K562 (cell line): ENCODE measurements around the gene COG2. TPM values are rescaled to one million over a fixed set of nuclear protein-coding genes. Genes with fewer than 3 reads are reported as not detected.

ENCODE experiments used
- ATAC-seq: fragments of 200-7000 bp; cut with Tn5 transposase; 3 replicates; pipeline ENCODE4 v1.9.1; 2020; ENCODE audit warnings: moderate library complexity
- BruUV-seq: library from RNA; stranded (reverse); fragments of 400-500 nt; replicated peaks from 2 replicates; lab custom pipeline; 2021; lab: Mats Ljungman, UMichigan
- CTCF ChIA-PET: fragments of 300-600 bp; formaldehyde crosslinking; extraction: SDS; loops from one replicate; lab custom pipeline; 2021; ENCODE audit warnings: low intra/inter-chr PET ratio; lab: Yijun Ruan, JAX
- POLR2A ChIA-PET: fragments of 300-600, 350-650 bp; sonication (Branson Sonifier 250); formaldehyde crosslinking; extraction: SDS; loops from one replicate; lab custom pipeline; 2021; ENCODE audit warnings: antibody characterized with exemption, inconsistent platforms; lab: Yijun Ruan, JAX
- DNase-seq, 4 experiments: peaks; one replicate each; pipeline versions ENCODE4 v3.0.0 to v3.0.0-alpha.2; 2011 to 2018; ENCODE audit warnings: low spot score in 3 of 4, mixed read lengths in 3 of 4; ENCODE audit errors: extremely low read depth in 1 of 4
- FAIRE-seq: peaks from 2 replicates; lab custom pipeline; 2011; peaks lifted over from hg19 to GRCh38; lab: Jason Lieb, UNC
- H2AFZ ChIP-seq: 2 replicates; pipeline ENCODE4 v1.6.0; 2011; ENCODE audit warnings: low read depth, low read length, control low read depth, inconsistent platforms
- H3K27ac ChIP-seq: fragments of 200-600 bp; 3 replicates; pipeline ENCODE4 v1.8.0; 2011; ENCODE audit warnings: low read depth, mild to moderate bottlenecking, control low read depth, inconsistent platforms, low read length, moderate library complexity, mixed read lengths; ENCODE audit errors: extremely low read depth
- H3K27me3 ChIP-seq, 2 experiments: fragments of 300-600 bp in 1 of 2; 2 replicates in 1 of 2; 3 replicates in 1 of 2; pipeline versions ENCODE4 v1.6.0 to v1.8.0; 2011; ENCODE audit warnings: inconsistent platforms in 2 of 2, low read length in 2 of 2, mild to moderate bottlenecking in 1 of 2, mixed read lengths in 1 of 2, moderate library complexity in 1 of 2; ENCODE audit not compliant: control insufficient read depth in 2 of 2, insufficient read depth in 2 of 2
- H3K36me3 ChIP-seq: fragments of 300-600 bp; 3 replicates; pipeline ENCODE4 v1.8.0; 2011; ENCODE audit warnings: mild to moderate bottlenecking, low read length, inconsistent platforms; ENCODE audit not compliant: control insufficient read depth, insufficient read depth
- H3K4me1 ChIP-seq, 2 experiments: fragments of 200-600 bp in 1 of 2; replicated peaks in 1 of 2; 2 replicates in 1 of 2; 3 replicates in 1 of 2; pipeline versions ENCODE4 v1.5.1 to v1.8.0; 2011; ENCODE audit warnings: inconsistent platforms in 2 of 2, low read length in 2 of 2, mild to moderate bottlenecking in 1 of 2, mixed read lengths in 1 of 2, moderate library complexity in 1 of 2; ENCODE audit not compliant: control insufficient read depth in 2 of 2, insufficient read depth in 2 of 2
- H3K4me2 ChIP-seq: 2 replicates; pipeline ENCODE4 v1.6.1; 2011; ENCODE audit warnings: low read length, control low read depth, inconsistent platforms, mixed read lengths; ENCODE audit not compliant: insufficient read depth
- H3K4me3 ChIP-seq: fragments of 200-600 bp; sonication (generic), shearing (Covaris generic); 2 replicates; pipeline ENCODE4 v1.5.1; 2016; ENCODE audit warnings: control low read depth, inconsistent platforms
- H3K79me2 ChIP-seq: fragments of 200-600 bp; 3 replicates; pipeline ENCODE4 v1.8.0; 2011; ENCODE audit warnings: low read length, inconsistent platforms; ENCODE audit not compliant: control insufficient read depth, insufficient read depth
- H3K9ac ChIP-seq, 2 experiments: 2 replicates each; pipeline versions ENCODE4 v1.6.0 to v1.6.1; 2011; ENCODE audit warnings: low read depth in 2 of 2, low read length in 2 of 2, control low read depth in 1 of 2, inconsistent platforms in 1 of 2, mild to moderate bottlenecking in 1 of 2, mixed read lengths in 1 of 2; ENCODE audit not compliant: insufficient read depth in 1 of 2
- H3K9me1 ChIP-seq: one replicate; pipeline ENCODE4 v1.6.0; 2011; ENCODE audit warnings: inconsistent platforms, mild to moderate bottlenecking, low read length, moderate library complexity; ENCODE audit not compliant: control insufficient read depth, insufficient read depth
- H3K9me3 ChIP-seq: replicated peaks from 2 replicates; pipeline ENCODE4 v1.5.1; 2011; ENCODE audit warnings: low read depth, low read length, inconsistent platforms; ENCODE audit not compliant: control insufficient read depth, insufficient read depth
- H4K20me1 ChIP-seq: replicated peaks from 2 replicates; pipeline ENCODE4 v1.6.1; 2011; ENCODE audit warnings: low read length, inconsistent platforms, mixed read lengths; ENCODE audit not compliant: control insufficient read depth, insufficient read depth
- POLR2G ChIP-seq: fragments of 200-400 bp; formaldehyde crosslinking; IDR thresholded peaks from 2 replicates; pipeline ENCODE4 v1.6.1; 2017; ENCODE audit warnings: low read depth, mild to moderate bottlenecking, antibody characterized with exemption, low read length, moderate library complexity
- RCOR1 ChIP-seq, 2 experiments: IDR thresholded peaks; 2 replicates each; pipeline ENCODE4 v1.6.1; 2012; ENCODE audit warnings: low read depth in 2 of 2, low read length in 2 of 2, borderline replicate concordance in 1 of 2, improper control_type of control experiment in 1 of 2
- TCF7 ChIP-seq: sonication (generic); IDR thresholded peaks from 2 replicates; pipeline ENCODE4 v1.6.1; 2016; ENCODE audit warnings: antibody characterized with exemption, borderline replicate concordance
- ZNF76 ChIP-seq: fragments of 250-450 bp; sonication (Bioruptor Pico); IDR thresholded peaks from 2 replicates; pipeline ENCODE4 v1.4.0; 2020; ENCODE audit warnings: mild to moderate bottlenecking, moderate library complexity, borderline replicate concordance
- WGBS: fragments of 100-300 bp; shearing (Covaris generic); methylation state at CpG from one replicate; pipeline ENCODE4 v1.1.6; 2016; ENCODE audit warnings: low coverage, mixed read lengths; ENCODE audit not compliant: insufficient coverage; ENCODE audit errors: missing lambda C conversion rate; 5-methylcytosine and 5-hydroxymethylcytosine counted together
- in situ Hi-C: fragments of 300-500 bp; cut with MboI; formaldehyde crosslinking; loops from 4 replicates; pipeline ENCODE4 v1.15.0; 2018; ENCODE audit warnings: inconsistent platforms, mixed read lengths
- intact Hi-C: fragments of 100-400 bp; cut with micrococcal nuclease; formaldehyde crosslinking; loops from 2 replicates; pipeline ENCODE4 v1.14.2; 2022
- polyA plus RNA-seq, 8 experiments: library from polyadenylated mRNA; depleted of rRNA in 4 of 8; stranded (reverse) in 5 of 8; unstranded in 3 of 8; fragments of >200 nt; fragmentation: Nextera tagmentation in 2 of 8; fragmentation: Illumina TruSeq in 1 of 8; extraction: Ambion mirVana in 2 of 8; extraction: Trizol in 1 of 8; gene quantifications; 2 replicates each; pipeline versions ENCODE4 v1.2.1 to v1.2.3, GENCODE V29; 2011 to 2014; ENCODE audit warnings: inconsistent platforms in 1 of 8, missing spikeins in 1 of 8
- total RNA-seq, 7 experiments: library from RNA; depleted of rRNA in 6 of 7; stranded (reverse); fragments of >200 nt in 6 of 7; fragmentation: Illumina TruSeq in 2 of 7; extraction: Trizol in 2 of 7; gene quantifications; 2 replicates each; pipeline versions ENCODE4 v1.2.1 to v1.2.3, GENCODE V29; 2011 to 2021; ENCODE audit warnings: low replicate concordance in 1 of 7

The COG2 gene
- total and polyA plus RNA-seq, 9 of the 15 experiments (the other 6 are each of a cell fraction or from before 2014, with no cell fraction given) = 22.0 to 51.7 (median 33.3) TPM

DNA sequence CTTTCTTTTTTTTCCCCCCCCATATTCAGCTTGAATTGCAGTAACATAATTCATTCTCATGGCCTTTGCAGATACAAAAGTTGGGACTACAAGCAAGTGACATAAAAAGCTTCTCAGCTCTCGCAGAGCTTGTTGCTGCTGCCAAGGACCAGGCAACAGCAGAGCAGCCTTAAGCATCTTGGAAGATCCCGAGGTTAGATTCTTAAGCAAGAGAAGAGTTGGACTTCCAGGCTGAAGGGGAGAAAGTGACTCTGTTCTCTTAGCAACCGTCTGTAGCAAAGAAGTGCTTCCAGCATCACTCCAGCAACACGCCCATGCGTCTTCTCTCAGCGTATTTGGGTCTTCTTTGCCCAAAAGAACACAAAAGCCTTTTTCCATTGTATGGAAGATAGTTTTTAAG lies 50.9 kb downstream of the COG2 start:
- FAIRE-seq = no peak

DNA sequence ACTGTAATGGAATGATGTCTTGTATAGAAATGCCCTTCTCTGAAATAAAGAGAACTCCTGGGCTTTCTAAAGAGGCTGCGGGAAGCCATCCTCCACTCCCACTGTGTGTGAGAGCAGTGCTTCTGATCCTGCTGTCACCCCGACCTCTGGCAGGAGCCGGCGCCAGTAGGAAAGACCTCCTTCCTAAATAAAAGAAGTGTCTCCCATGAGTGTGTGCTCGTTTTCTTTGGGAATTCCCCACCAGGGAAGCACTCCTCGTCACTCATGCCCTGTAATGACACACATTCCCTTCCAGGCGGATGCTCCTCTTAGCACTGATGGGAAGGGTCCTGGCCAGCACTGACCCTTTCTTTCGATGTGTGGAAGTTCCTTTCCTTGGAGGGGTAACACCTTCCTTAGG lies 51.5 kb downstream of the COG2 start:
- 0 out of 2 replicates have a peak, but pooled peaks cover 9% of the 10 kb centered on the region for H4K20me1 ChIP-seq
- ATAC-seq = no peak
- BruUV-seq = no TSS peak
- no peak for TF ChIP-seq POLR2G
- no peak for TF ChIP-seq TCF7
- POLR2A ChIA-PET = interaction anchor here (0.5 to 1.3 kb wide), 2 partner anchors 8 to 43 kb away, joined by 3 read pairs; no protein-coding TSS in a partner anchor
- CTCF ChIA-PET = no interaction called here
- 87% methylated on average over 8 of the region's 8 CpGs for WGBS
- no peak for DNase-seq
- no peak overlapping the region for H2AFZ ChIP-seq
- in situ Hi-C loops = no loop called here
- peaks cover 3 to 19% of the 10 kb centered on the region in 2 experiments; a peak in 4 of 5 replicates for H3K27me3 ChIP-seq
- no peak overlapping the region for H3K4me2 ChIP-seq
- no peaks in the 10 kb centered on the region; a peak in 1 of 5 replicates for H3K4me1 ChIP-seq
- H3K36me3 ChIP-seq = peaks cover 41% of the 10 kb centered on the region
- no peaks in the 10 kb centered on the region for H3K9me1 ChIP-seq
- no peaks in the 10 kb centered on the region for H3K79me2 ChIP-seq
- no peaks in the 10 kb centered on the region for H3K9me3 ChIP-seq
- no peak overlapping the region for H3K4me3 ChIP-seq
- H3K27ac ChIP-seq = no peak overlapping the region
- H3K9ac ChIP-seq = no peak overlapping the region
- intact Hi-C loops = no loop called here
- no peak for FAIRE-seq

More for the DNA sequence above, 50.9 kb downstream of the COG2 start:
- H3K4me2 ChIP-seq = no peak overlapping the region
- H3K4me1 ChIP-seq = no peaks in the 10 kb centered on the region; a peak in 1 of 5 replicates
- intact Hi-C loops = no loop called here
- ChIA-PET CTCF (no interaction called here), POLR2A (no interaction called here)
- no peak for DNase-seq
- BruUV-seq = no TSS peak
- TF ChIP-seq RCOR1 (IDR thresholded peaks at IDR 0.05; ENCODE audit: borderline replicate concordance in 1 of 2, low read depth in 2 of 2, low read length in 2 of 2) = no peak
- no peak for TF ChIP-seq ZNF76 (CRISPR knock-in tag)
- H3K9me1 ChIP-seq = no peaks in the 10 kb centered on the region
- peaks cover 46% of the 10 kb centered on the region for H3K36me3 ChIP-seq
- no peak overlapping the region for H3K27ac ChIP-seq
- H3K79me2 ChIP-seq = no peaks in the 10 kb centered on the region
- H3K4me3 ChIP-seq = no peak overlapping the region
- H3K27me3 ChIP-seq = peaks cover 2 to 15% of the 10 kb centered on the region in 2 experiments; a peak in 4 of 5 replicates
- H4K20me1 ChIP-seq = 0 out of 2 replicates have a peak, but pooled peaks cover 9% of the 10 kb centered on the region
- no peak overlapping the region for H3K9ac ChIP-seq
- 89% methylated on average over 6 of the region's 6 CpGs for WGBS
- no peak overlapping the region for H2AFZ ChIP-seq
- in situ Hi-C loops = no loop called here
- no peak for ATAC-seq
- no peaks in the 10 kb centered on the region for H3K9me3 ChIP-seq
